ENCODE results near the gene RNPEPL1.

Gene RNPEPL1

DNA sequence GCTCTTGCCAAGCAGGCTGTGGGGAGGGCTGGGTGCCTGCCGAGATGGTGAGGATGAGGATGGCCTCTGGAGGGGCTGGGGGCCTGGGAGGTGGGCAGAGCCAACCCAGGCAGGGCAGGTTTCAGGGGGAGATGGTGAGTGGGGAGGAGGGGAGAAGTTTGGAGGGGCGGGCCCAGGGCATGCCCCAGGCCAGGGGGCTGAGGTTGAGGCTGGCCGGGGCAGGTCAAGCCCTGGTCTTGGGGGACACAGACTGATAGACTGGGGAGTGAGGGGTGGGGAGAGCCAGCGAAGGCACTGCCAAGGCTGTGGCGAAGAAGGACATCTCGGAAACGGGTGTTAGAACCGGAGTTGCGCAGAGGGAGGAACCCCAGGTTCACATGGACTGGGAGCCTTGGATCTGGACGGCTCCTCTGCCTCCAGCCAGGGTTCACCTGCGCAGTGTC is 30.9 kb downstream of the RNPEPL1 start:
- CTCF ChIA-PET = no interaction called here
- TF ChIP-seq ZNF560 (tag by site-specific recombination; IDR thresholded peaks at IDR 0.05; ENCODE audit: borderline replicate concordance) (no peak), ZNF133 (tag by site-specific recombination; IDR thresholded peaks at IDR 0.05) (no peak), ZNF266 (tag by site-specific recombination; IDR thresholded peaks at IDR 0.05; ENCODE audit: low read depth) (no peak), ZSCAN16 (tag by site-specific recombination; IDR thresholded peaks at IDR 0.05) (no peak), MZF1 (tag by site-specific recombination; IDR thresholded peaks at IDR 0.05; ENCODE audit: borderline replicate concordance) (no peak), ZSCAN23 (tag by site-specific recombination; IDR thresholded peaks at IDR 0.05) (no peak), ZNF571 (tag by site-specific recombination; IDR thresholded peaks at IDR 0.05) (no peak), ZNF792 (tag by site-specific recombination; IDR thresholded peaks at IDR 0.05) (no peak), ZNF2 (tag by site-specific recombination; IDR thresholded peaks at IDR 0.05) (no peak), ZNF138 (tag by site-specific recombination; IDR thresholded peaks at IDR 0.05; ENCODE audit: borderline replicate concordance) (no peak), ZNF221 (tag by site-specific recombination; IDR thresholded peaks at IDR 0.05; ENCODE audit: borderline replicate concordance) (no peak), HOXD13 (CRISPR knock-in tag; IDR thresholded peaks at IDR 0.05; ENCODE audit: borderline replicate concordance) (no peak)
- TF ChIP-seq, protein P1, sequence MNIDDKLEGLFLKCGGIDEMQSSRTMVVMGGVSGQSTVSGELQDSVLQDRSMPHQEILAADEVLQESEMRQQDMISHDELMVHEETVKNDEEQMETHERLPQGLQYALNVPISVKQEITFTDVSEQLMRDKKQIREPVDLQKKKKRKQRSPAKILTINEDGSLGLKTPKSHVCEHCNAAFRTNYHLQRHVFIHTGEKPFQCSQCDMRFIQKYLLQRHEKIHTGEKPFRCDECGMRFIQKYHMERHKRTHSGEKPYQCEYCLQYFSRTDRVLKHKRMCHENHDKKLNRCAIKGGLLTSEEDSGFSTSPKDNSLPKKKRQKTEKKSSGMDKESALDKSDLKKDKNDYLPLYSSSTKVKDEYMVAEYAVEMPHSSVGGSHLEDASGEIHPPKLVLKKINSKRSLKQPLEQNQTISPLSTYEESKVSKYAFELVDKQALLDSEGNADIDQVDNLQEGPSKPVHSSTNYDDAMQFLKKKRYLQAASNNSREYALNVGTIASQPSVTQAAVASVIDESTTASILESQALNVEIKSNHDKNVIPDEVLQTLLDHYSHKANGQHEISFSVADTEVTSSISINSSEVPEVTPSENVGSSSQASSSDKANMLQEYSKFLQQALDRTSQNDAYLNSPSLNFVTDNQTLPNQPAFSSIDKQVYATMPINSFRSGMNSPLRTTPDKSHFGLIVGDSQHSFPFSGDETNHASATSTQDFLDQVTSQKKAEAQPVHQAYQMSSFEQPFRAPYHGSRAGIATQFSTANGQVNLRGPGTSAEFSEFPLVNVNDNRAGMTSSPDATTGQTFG (tag by site-specific recombination; IDR thresholded peaks at IDR 0.05; ENCODE audit: borderline replicate concordance) = no peak
- TF ChIP-seq, protein P2, sequence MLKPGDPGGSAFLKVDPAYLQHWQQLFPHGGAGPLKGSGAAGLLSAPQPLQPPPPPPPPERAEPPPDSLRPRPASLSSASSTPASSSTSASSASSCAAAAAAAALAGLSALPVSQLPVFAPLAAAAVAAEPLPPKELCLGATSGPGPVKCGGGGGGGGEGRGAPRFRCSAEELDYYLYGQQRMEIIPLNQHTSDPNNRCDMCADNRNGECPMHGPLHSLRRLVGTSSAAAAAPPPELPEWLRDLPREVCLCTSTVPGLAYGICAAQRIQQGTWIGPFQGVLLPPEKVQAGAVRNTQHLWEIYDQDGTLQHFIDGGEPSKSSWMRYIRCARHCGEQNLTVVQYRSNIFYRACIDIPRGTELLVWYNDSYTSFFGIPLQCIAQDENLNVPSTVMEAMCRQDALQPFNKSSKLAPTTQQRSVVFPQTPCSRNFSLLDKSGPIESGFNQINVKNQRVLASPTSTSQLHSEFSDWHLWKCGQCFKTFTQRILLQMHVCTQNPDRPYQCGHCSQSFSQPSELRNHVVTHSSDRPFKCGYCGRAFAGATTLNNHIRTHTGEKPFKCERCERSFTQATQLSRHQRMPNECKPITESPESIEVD (tag by site-specific recombination; IDR thresholded peaks at IDR 0.05) = no peak
- Histone ChIP-seq H3K4me3 (ENCODE audit: low read depth, low read length) (no peak overlapping the region), H3K9me3 (ENCODE audit: control insufficient read depth, insufficient read depth, low read depth, low read length) (no peaks in the 10 kb centered on the region), H3K36me3 (ENCODE audit: control insufficient read depth in 2 of 2, insufficient read depth in 1 of 2, low read length in 2 of 2) (peaks cover 0 to 59% of the 10 kb centered on the region in 2 experiments; a peak in 2 of 3 replicates), H3K4me1 (ENCODE audit: control insufficient read depth, insufficient read depth, low read length) (no peaks in the 10 kb centered on the region), H3K27ac (ENCODE audit: extremely low read depth, low read depth, low read length) (no peak overlapping the region)
- POLR2A ChIA-PET = interaction anchor here (4.5 kb wide), 1 partner anchor 12 kb away, joined by 14 read pairs; the partner anchor contains the start of gene CAPN10

DNA sequence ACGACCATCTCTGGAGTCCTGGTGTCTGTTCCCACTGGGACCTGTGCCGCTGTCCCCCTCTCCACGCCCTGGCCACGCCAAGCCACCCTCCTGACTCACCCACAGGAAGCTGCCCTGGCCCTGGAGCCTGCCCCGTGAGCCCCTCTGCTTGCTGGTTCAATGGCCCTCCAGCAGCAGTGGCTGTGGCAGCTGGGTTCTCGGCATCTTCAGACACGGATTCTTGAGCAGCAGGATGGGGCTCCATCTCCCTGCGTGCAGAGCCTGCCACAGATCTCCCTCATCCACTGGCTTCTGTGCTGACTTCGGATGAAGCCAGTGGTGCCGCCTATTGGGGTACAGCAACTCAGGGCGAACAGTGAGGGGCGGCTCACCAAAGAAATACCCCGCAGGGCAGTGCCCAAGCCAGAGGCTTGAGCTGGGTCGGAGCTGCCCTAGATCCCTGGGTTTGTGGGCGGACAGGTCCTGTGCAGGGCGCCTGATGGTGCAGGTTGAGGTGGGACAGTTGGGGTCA is 32.2 kb downstream of the RNPEPL1 start:
- H3K4me3 ChIP-seq (ENCODE audit: low read depth, low read length) = no peak overlapping the region
- ChIA-PET CTCF (interaction anchor here (0.5 kb wide), 1 partner anchor 20 kb away, joined by 3 read pairs; no protein-coding TSS in a partner anchor), POLR2A (interaction anchor here (4.5 kb wide), 1 partner anchor 13 kb away, joined by 14 read pairs; the partner anchor contains the start of gene CAPN10)
- TF ChIP-seq ZNF670 (tag by site-specific recombination; IDR thresholded peaks at IDR 0.05; ENCODE audit: low read depth) (no peak), ZNF132 (tag by site-specific recombination; IDR thresholded peaks at IDR 0.05; ENCODE audit: borderline replicate concordance) (no peak), ZFP37 (tag by site-specific recombination; IDR thresholded peaks at IDR 0.05) (no peak), ZNF658 (tag by site-specific recombination; IDR thresholded peaks at IDR 0.05) (no peak), ZNF701 (tag by site-specific recombination; IDR thresholded peaks at IDR 0.05) (no peak)
- TF ChIP-seq, protein P3, sequence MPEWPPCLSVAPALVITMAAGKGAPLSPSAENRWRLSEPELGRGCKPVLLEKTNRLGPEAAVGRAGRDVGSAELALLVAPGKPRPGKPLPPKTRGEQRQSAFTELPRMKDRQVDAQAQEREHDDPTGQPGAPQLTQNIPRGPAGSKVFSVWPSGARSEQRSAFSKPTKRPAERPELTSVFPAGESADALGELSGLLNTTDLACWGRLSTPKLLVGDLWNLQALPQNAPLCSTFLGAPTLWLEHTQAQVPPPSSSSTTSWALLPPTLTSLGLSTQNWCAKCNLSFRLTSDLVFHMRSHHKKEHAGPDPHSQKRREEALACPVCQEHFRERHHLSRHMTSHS (tag by site-specific recombination; IDR thresholded peaks at IDR 0.05) = no peak
- TF ChIP-seq, protein P4, sequence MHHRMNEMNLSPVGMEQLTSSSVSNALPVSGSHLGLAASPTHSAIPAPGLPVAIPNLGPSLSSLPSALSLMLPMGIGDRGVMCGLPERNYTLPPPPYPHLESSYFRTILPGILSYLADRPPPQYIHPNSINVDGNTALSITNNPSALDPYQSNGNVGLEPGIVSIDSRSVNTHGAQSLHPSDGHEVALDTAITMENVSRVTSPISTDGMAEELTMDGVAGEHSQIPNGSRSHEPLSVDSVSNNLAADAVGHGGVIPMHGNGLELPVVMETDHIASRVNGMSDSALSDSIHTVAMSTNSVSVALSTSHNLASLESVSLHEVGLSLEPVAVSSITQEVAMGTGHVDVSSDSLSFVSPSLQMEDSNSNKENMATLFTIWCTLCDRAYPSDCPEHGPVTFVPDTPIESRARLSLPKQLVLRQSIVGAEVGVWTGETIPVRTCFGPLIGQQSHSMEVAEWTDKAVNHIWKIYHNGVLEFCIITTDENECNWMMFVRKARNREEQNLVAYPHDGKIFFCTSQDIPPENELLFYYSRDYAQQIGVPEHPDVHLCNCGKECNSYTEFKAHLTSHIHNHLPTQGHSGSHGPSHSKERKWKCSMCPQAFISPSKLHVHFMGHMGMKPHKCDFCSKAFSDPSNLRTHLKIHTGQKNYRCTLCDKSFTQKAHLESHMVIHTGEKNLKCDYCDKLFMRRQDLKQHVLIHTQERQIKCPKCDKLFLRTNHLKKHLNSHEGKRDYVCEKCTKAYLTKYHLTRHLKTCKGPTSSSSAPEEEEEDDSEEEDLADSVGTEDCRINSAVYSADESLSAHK (tag by site-specific recombination; IDR thresholded peaks at IDR 0.05) = no peak
- H3K36me3 ChIP-seq (ENCODE audit: control insufficient read depth in 2 of 2, insufficient read depth in 1 of 2, low read length in 2 of 2) = peaks cover 0 to 51% of the 10 kb centered on the region in 2 experiments; a peak in 2 of 3 replicates
- H3K4me1 ChIP-seq (ENCODE audit: control insufficient read depth, insufficient read depth, low read length) = no peaks in the 10 kb centered on the region; the same call in 1 of the 2 replicates
- H3K9me3 ChIP-seq (ENCODE audit: control insufficient read depth, insufficient read depth, low read depth, low read length) = no peaks in the 10 kb centered on the region
- no peak overlapping the region for H3K27ac ChIP-seq (ENCODE audit: extremely low read depth, low read depth, low read length)
